Endothelial cell (in vitro differentiated cells): ENCODE measurements around the gene C10orf67. TPM values are rescaled to one million over a fixed set of nuclear protein-coding genes. Genes with fewer than 3 reads are reported as not detected.

ENCODE experiments used
- DNase-seq: peaks from one replicate; pipeline ENCODE4 v3.0.0; 2021; ENCODE audit warnings: low spot score
- H3K27ac Mint-ChIP-seq: one replicate; pipeline ENCODE4 v1.8.0; 2021; ENCODE audit warnings: mixed read lengths, inconsistent platforms; ENCODE audit not compliant: unreplicated experiment
- H3K27me3 Mint-ChIP-seq: one replicate; pipeline ENCODE4 v1.8.0; 2021; ENCODE audit warnings: mild to moderate bottlenecking, moderate library complexity, mixed read lengths, inconsistent platforms; ENCODE audit not compliant: unreplicated experiment
- H3K36me3 Mint-ChIP-seq: one replicate; pipeline ENCODE4 v1.8.0; 2021; ENCODE audit warnings: mild to moderate bottlenecking, low read depth, mixed read lengths, inconsistent platforms; ENCODE audit not compliant: unreplicated experiment
- H3K4me1 Mint-ChIP-seq: one replicate; pipeline ENCODE4 v1.8.0; 2021; ENCODE audit warnings: mild to moderate bottlenecking, mixed read lengths, inconsistent platforms; ENCODE audit not compliant: unreplicated experiment
- H3K4me3 Mint-ChIP-seq: one replicate; pipeline ENCODE4 v1.8.0; 2021; ENCODE audit warnings: mild to moderate bottlenecking, mixed read lengths, inconsistent platforms; ENCODE audit not compliant: unreplicated experiment
- H3K9me3 Mint-ChIP-seq: one replicate; pipeline ENCODE4 v1.8.0; 2021; ENCODE audit warnings: mixed read lengths, inconsistent platforms; ENCODE audit not compliant: unreplicated experiment
- total RNA-seq: library from RNA; stranded (reverse); fragmentation: NEBNext Ultra II Directional; extraction: Animal tissue kit (Norgen Biotek cat#: 25700); gene quantifications from one replicate; pipeline ENCODE4 v1.2.1, GENCODE V29; 2021; ENCODE audit not compliant: unreplicated experiment
- TF ChIP-seq, protein P1 (sequence below): fragments of 200-600 bp; sonication (generic); IDR thresholded peaks from one replicate; pipeline ENCODE4 v1.5.0; 2021; ENCODE audit warnings: antibody characterized with exemption; ENCODE audit not compliant: unreplicated experiment

Gene C10orf67
- total RNA-seq, 1 donor from 2014 or later = not detected

GRCh38 chr10:23341004-23341403 lies 3.6 kb downstream of the C10orf67 start:
- no peaks in the 10 kb centered on the region for H3K36me3 Mint-ChIP-seq
- H3K9me3 Mint-ChIP-seq = no peaks in the 10 kb centered on the region
- TF ChIP-seq, protein P1, sequence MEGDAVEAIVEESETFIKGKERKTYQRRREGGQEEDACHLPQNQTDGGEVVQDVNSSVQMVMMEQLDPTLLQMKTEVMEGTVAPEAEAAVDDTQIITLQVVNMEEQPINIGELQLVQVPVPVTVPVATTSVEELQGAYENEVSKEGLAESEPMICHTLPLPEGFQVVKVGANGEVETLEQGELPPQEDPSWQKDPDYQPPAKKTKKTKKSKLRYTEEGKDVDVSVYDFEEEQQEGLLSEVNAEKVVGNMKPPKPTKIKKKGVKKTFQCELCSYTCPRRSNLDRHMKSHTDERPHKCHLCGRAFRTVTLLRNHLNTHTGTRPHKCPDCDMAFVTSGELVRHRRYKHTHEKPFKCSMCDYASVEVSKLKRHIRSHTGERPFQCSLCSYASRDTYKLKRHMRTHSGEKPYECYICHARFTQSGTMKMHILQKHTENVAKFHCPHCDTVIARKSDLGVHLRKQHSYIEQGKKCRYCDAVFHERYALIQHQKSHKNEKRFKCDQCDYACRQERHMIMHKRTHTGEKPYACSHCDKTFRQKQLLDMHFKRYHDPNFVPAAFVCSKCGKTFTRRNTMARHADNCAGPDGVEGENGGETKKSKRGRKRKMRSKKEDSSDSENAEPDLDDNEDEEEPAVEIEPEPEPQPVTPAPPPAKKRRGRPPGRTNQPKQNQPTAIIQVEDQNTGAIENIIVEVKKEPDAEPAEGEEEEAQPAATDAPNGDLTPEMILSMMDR = no peak
- H3K27ac Mint-ChIP-seq = no peak overlapping the region
- H3K27me3 Mint-ChIP-seq = peaks cover 1% of the 10 kb centered on the region
- no peak for DNase-seq
- peaks cover 11% of the 10 kb centered on the region for H3K4me1 Mint-ChIP-seq
- H3K4me3 Mint-ChIP-seq = no peak overlapping the region

GRCh38 chr10:23340354-23340753 lies 4.2 kb downstream of the C10orf67 start:
- no peak for DNase-seq
- TF ChIP-seq, protein P1 = no peak
- H3K27me3 Mint-ChIP-seq = peaks cover 1% of the 10 kb centered on the region
- H3K27ac Mint-ChIP-seq = no peak overlapping the region
- peaks cover 11% of the 10 kb centered on the region for H3K4me1 Mint-ChIP-seq
- H3K9me3 Mint-ChIP-seq = no peaks in the 10 kb centered on the region
- no peak overlapping the region for H3K4me3 Mint-ChIP-seq
- H3K36me3 Mint-ChIP-seq = no peaks in the 10 kb centered on the region

DNA sequence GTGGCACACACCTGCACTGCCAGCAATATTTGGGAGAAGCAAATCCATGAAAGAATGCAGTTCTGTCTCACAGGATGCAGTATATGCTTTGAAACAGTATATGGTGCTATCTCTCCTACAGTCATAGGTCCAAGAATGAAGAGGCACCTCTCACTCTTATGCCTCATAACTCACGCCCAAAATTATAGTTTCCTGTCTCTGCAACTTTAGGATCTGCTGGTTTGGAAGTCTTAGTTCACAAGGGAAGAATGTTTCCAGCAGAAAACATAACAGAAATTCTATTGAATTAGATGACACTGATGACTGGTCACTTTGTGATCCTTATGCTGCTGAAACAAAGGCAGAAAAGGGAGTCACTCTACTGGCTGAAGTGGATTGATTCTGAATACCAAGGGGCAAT lies 5.7 kb downstream of the C10orf67 start:
- TF ChIP-seq, protein P1 = no peak
- Mint-ChIP-seq H3K4me1 (peaks cover 7% of the 10 kb centered on the region), H3K36me3 (no peaks in the 10 kb centered on the region), H3K27ac (no peak overlapping the region), H3K4me3 (no peak overlapping the region), H3K9me3 (no peaks in the 10 kb centered on the region), H3K27me3 (peaks cover 1% of the 10 kb centered on the region)
- DNase-seq = no peak

GRCh38 chr10:23338155-23338828 lies 6.3 kb downstream of the C10orf67 start:
- TF ChIP-seq, protein P1 = no peak
- Mint-ChIP-seq H3K36me3 (no peaks in the 10 kb centered on the region), H3K4me3 (no peak overlapping the region), H3K27ac (no peak overlapping the region), H3K9me3 (no peaks in the 10 kb centered on the region), H3K4me1 (peaks cover 7% of the 10 kb centered on the region), H3K27me3 (peaks cover 1% of the 10 kb centered on the region)
- no peak for DNase-seq

DNA sequence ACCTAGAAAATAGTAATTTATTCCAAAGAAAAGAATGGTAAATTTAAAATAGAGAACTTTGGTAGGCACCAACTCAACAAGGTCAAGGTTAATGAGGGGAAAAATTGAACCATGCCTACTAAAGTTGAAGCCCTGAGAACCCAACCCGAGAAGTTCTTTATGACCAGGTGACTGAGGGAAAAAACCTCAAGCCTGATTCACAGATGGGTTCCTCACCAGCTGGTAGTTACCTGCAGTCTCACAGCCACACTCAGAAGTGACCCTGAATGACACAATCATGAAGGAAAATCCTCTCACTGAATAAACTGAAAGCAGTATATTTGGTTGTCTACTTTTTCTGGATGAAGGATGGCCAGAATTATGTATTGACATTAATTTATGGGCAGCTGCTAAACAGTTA lies 7.0 kb downstream of the C10orf67 start:
- H3K36me3 Mint-ChIP-seq = no peaks in the 10 kb centered on the region
- no peaks in the 10 kb centered on the region for H3K27me3 Mint-ChIP-seq
- H3K9me3 Mint-ChIP-seq = no peaks in the 10 kb centered on the region
- TF ChIP-seq, protein P1 = no peak
- no peak for DNase-seq
- no peak overlapping the region for H3K27ac Mint-ChIP-seq
- H3K4me1 Mint-ChIP-seq = peaks cover 7% of the 10 kb centered on the region
- H3K4me3 Mint-ChIP-seq = no peak overlapping the region
